ENCODE results near the gene MB21D2. TPM values are rescaled to one million over a fixed set of nuclear protein-coding genes. Genes with fewer than 3 reads are reported as not detected.
A peak's percentile ranks its signal among the peaks of the same experiment; 100 is the strongest.

Gene MB21D2
- total and polyA plus RNA-seq, 2 experiments from 2014 or later: 8.1 to 35.9 TPM

GRCh38 chr3:192884777-192885773, 32.6 kb downstream of the MB21D2 start:
- no peaks in the 10 kb centered on the region for H3K9me2 ChIP-seq (ENCODE audit: insufficient read depth)
- DNase-seq (ENCODE audit: low spot score) (no peak), ATAC-seq (no peak)
- H3K27ac Mint-ChIP-seq: peak overlapping the region; percentile 49
- TF ChIP-seq ZNF462 (CRISPR knock-in tag; IDR thresholded peaks at IDR 0.05) (no peak), ETS1 (IDR thresholded peaks at IDR 0.05) (no peak), STAT1 (IDR thresholded peaks at IDR 0.05; ENCODE audit: unreplicated experiment) (no peak), CREB1 (CRISPR knock-in tag; IDR thresholded peaks at IDR 0.05; ENCODE audit: low read depth) (no peak), POLR2AphosphoS5 (IDR thresholded peaks at IDR 0.05; ENCODE audit: low read depth) (no peak)
- H3K9me3 Mint-ChIP-seq: no peaks in the 10 kb centered on the region
- H3K4me3 Mint-ChIP-seq: no peak overlapping the region
- H2AFZ ChIP-seq: no peak overlapping the region
- H3F3A ChIP-seq (replicated peaks; ENCODE audit: low read depth): no peaks in the 10 kb centered on the region
- H3K27me3 ChIP-seq (ENCODE audit: insufficient read depth): no peaks in the 10 kb centered on the region
- no peaks in the 10 kb centered on the region; the same call in none of the 2 replicates for H3K79me2 ChIP-seq (replicated peaks; ENCODE audit: insufficient read depth)
- H3K4me1 Mint-ChIP-seq: peaks cover 56% of the 10 kb centered on the region
- H4K20me1 ChIP-seq (replicated peaks; ENCODE audit: insufficient read depth): no peaks in the 10 kb centered on the region; the same call in 1 of the 2 replicates
- H3K36me3 ChIP-seq (ENCODE audit: insufficient read depth): no peaks in the 10 kb centered on the region
- no peaks in the 10 kb centered on the region for H3K27me3 Mint-ChIP-seq (ENCODE audit: insufficient read depth, low read depth, poor library complexity)
- no peak overlapping the region for H3K4me3 ChIP-seq
- H3K4me2 ChIP-seq: no peak overlapping the region
- no peak overlapping the region for H3K27ac ChIP-seq (ENCODE audit: low read depth)
- peaks cover 3% of the 10 kb centered on the region; the same call in 2 of the 3 replicates for H3K36me3 Mint-ChIP-seq (ENCODE audit: low read depth)
- peaks cover 39% of the 10 kb centered on the region for H3K4me1 ChIP-seq (ENCODE audit: insufficient read depth)

Measured in GM23338 (cell line).